ENCODE data around the gene RENBP. TPM values are rescaled to one million over a fixed set of nuclear protein-coding genes. Genes with fewer than 3 reads are reported as not detected.
"Not testable (repeated sequence)": the region's sequence is repeated elsewhere in the genome, so short reads cannot be mapped to it uniquely, and the experiment has no call there.

Gene RENBP
- total and polyA plus RNA-seq, 11 donors, result 5.1 to 35.5 (median 9.9) TPM

DNA sequence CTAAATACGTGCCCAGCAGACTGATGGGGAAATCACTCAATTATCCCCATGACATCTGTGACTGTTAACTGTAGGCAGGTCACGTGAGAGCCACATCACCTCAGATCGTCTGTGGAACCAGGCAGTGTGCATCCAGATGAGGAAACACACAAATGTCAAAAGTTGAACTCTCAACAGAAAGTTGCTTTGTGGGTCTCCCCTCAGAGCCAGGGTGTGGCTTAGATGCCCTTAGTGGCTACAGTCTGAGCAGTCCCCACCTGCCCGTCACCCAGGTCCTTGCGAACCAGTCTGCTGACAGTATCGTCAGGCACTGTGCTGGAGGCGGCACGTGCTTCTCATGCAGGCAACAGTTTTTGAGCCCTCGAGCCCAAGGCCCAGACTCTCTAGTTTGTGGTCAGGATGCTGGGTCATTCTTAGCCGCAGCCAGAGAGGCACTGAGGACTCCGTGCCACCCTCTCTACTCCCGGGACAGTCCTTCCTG, 38.9 kb upstream of the RENBP start:
- H3K4me1 ChIP-seq, result peaks cover 0 to 51% (median 0%) of the 10 kb centered on the region in 12 donors
- no peak for DNase-seq
- no peak overlapping the region for H3K4me3 ChIP-seq
- TF ChIP-seq, protein P1, sequence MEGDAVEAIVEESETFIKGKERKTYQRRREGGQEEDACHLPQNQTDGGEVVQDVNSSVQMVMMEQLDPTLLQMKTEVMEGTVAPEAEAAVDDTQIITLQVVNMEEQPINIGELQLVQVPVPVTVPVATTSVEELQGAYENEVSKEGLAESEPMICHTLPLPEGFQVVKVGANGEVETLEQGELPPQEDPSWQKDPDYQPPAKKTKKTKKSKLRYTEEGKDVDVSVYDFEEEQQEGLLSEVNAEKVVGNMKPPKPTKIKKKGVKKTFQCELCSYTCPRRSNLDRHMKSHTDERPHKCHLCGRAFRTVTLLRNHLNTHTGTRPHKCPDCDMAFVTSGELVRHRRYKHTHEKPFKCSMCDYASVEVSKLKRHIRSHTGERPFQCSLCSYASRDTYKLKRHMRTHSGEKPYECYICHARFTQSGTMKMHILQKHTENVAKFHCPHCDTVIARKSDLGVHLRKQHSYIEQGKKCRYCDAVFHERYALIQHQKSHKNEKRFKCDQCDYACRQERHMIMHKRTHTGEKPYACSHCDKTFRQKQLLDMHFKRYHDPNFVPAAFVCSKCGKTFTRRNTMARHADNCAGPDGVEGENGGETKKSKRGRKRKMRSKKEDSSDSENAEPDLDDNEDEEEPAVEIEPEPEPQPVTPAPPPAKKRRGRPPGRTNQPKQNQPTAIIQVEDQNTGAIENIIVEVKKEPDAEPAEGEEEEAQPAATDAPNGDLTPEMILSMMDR (IDR thresholded peaks at IDR 0.05), result no peak
- no peak for TF ChIP-seq POLR2A (IDR thresholded peaks at IDR 0.05)
- H3K27me3 ChIP-seq, result peaks cover 0 to 45% (median 0%) of the 10 kb centered on the region in 9 donors
- peaks cover 0 to 5% (median 0%) of the 10 kb centered on the region in 9 donors for H3K36me3 ChIP-seq
- WGBS, 4 donors, result 77 to 93% (median 90%) methylated on average over 12 of the region's 12 CpGs
- ATAC-seq, result no peak
- H3K27ac ChIP-seq, result peak overlapping the region in 1 of 12 donors; percentile 37
- intact Hi-C loops (cut with DNase I), result no loop called here
- H3K9me3 ChIP-seq, result no peaks in the 10 kb centered on the region

DNA sequence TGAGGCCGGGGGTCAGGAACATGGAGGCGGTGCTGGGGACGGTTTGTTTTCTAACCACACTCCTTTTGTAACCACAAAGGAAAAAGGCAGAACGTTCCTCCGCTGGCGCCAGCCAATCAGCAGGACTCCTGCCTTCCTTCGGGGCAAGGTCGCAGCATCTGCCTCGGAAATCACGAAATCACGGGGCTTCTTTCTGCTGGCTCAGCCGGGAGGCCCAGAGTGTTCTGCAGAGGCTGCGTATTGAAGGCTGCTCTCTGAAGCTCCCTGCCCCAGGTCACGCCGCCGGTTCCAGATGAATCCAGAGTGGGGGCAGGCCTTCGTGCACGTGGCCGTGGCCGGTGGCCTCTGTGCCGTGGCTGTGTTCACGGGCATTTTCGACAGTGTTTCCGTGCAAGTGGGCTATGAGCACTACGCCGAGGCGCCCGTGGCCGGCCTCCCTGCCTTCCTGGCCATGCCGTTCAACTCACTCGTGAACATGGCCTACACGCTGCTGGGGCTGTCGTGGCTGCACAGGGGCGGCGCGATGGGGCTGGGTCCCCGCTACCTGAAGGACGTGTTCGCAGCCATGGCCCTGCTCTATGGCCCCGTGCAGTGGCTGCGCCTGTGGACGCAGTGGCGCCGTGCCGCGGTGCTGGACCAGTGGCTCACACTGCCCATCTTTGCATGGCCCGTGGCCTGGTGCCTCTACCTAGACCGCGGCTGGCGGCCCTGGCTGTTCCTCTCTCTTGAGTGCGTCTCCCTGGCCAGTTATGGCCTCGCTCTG, 37.5 kb upstream of the RENBP start:
- DNase-seq, result peak in 4 of 5 donors; percentile 41 to 75 (median 56)
- Histone ChIP-seq H3K27me3 (peaks cover 0 to 48% (median 0%) of the 10 kb centered on the region in 9 donors), H3K4me3 (peak overlapping the region in 1 of 12 donors; percentile 8), H3K9me3 (no peaks in the 10 kb centered on the region), H3K27ac (peak overlapping the region in 2 of 12 donors; percentile 5 to 87), H3K4me1 (peaks cover 0 to 51% (median 0%) of the 10 kb centered on the region in 12 donors), H3K36me3 (peaks cover 0 to 5% (median 0%) of the 10 kb centered on the region in 9 donors)
- peak; percentile 41 to 55 (median 48) for ATAC-seq
- intact Hi-C loops (cut with DNase I), result no loop called here
- TF ChIP-seq, protein P1 (IDR thresholded peaks at IDR 0.05), result no peak
- no peak for TF ChIP-seq POLR2A (IDR thresholded peaks at IDR 0.05)
- 84 to 92% (median 89%) methylated on average over 48 to 52 of the region's 52 CpGs for WGBS, 4 donors

DNA sequence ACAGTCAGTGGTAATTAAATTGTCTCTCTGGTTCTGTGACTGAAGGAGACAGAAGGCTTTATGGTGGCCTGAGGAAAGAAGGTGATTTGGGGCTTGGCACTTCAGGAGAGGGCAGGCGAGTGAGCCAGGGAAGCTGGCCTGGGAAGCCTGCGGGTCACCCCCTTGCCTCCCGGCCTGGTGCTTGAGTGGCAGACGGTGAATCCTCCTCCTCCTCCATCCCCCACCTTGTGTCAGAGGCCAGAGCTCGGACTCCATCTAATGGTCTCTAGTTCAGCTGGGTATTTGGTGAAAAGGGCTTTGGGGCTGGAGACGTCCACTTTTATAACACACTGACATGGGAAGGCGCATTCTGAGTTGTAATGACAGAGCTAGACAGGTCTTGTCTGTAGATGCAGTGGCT, 36.8 kb upstream of the RENBP start:
- no peak for DNase-seq
- Histone ChIP-seq H3K36me3 (peaks cover 0 to 5% (median 0%) of the 10 kb centered on the region in 9 donors), H3K27ac (peak overlapping the region in 2 of 12 donors; percentile 26 to 87), H3K4me3 (no peak overlapping the region), H3K9me3 (no peaks in the 10 kb centered on the region), H3K27me3 (peaks cover 0 to 45% (median 0%) of the 10 kb centered on the region in 9 donors), H3K4me1 (peaks cover 0 to 48% (median 0%) of the 10 kb centered on the region in 12 donors)
- TF ChIP-seq, protein P1 (IDR thresholded peaks at IDR 0.05), result no peak
- TF ChIP-seq POLR2A (IDR thresholded peaks at IDR 0.05), result no peak
- intact Hi-C loops (cut with DNase I), result no loop called here
- ATAC-seq, result no peak
- 81 to 91% (median 86%) methylated on average over 7 of the region's 7 CpGs for WGBS, 4 donors

DNA sequence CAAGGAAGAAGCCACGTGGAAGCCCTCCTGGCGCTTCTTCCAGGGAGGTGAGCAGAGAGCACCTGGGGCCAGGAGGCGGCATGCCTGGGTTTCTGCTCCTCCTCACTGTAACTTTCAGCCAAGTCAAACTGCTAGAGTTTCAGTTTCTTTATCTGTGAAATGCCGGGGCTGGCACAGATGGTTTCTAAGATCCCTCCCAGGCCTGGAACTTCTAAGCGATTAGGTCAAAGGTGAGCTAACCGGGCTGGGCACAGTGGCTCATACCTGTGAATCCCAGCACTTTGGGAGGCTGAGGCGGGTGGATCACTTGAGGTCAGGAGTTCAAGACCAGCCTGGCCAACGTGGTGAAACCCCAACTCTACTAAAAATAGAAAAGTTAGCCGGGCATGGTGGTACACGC, 36.0 kb upstream of the RENBP start:
- intact Hi-C loops (cut with DNase I), result not testable (repeated sequence)

More for the DNA sequence above, 36.0 kb upstream of the RENBP start:
- peak overlapping the region in 1 of 12 donors; percentile 87 for H3K27ac ChIP-seq
- H3K36me3 ChIP-seq, ATAC-seq, DNase-seq, H3K4me3 ChIP-seq, H3K9me3 ChIP-seq: not testable (repeated sequence)
- H3K4me1 ChIP-seq, result peaks cover 0 to 42% (median 0%) of the 10 kb centered on the region in 12 donors
- peaks cover 0 to 43% (median 0%) of the 10 kb centered on the region in 9 donors for H3K27me3 ChIP-seq
- WGBS, 4 donors, result 66 to 81% (median 79%) methylated on average over 8 to 10 of the region's 10 CpGs
